HG02938 (cell line): ENCODE results near the gene ABHD14A.
A peak's percentile ranks its signal among the peaks of the same experiment; 100 is the strongest.
"Not testable (repeated sequence)": the region's sequence is repeated elsewhere in the genome, so short reads cannot be mapped to it uniquely, and the experiment has no call there.

Source experiments
- ATAC-seq: cut with Tn5 transposase; IDR thresholded peaks from one replicate; pipeline ENCODE4 v1.9.1; 2021; ENCODE audit warnings: mild to moderate bottlenecking, moderate library complexity; ENCODE audit not compliant: unreplicated experiment

The ABHD14A gene

GRCh38 chr3:51990501-51990971 lies 15.7 kb downstream of the ABHD14A start:
- not testable (repeated sequence) for ATAC-seq

DNA sequence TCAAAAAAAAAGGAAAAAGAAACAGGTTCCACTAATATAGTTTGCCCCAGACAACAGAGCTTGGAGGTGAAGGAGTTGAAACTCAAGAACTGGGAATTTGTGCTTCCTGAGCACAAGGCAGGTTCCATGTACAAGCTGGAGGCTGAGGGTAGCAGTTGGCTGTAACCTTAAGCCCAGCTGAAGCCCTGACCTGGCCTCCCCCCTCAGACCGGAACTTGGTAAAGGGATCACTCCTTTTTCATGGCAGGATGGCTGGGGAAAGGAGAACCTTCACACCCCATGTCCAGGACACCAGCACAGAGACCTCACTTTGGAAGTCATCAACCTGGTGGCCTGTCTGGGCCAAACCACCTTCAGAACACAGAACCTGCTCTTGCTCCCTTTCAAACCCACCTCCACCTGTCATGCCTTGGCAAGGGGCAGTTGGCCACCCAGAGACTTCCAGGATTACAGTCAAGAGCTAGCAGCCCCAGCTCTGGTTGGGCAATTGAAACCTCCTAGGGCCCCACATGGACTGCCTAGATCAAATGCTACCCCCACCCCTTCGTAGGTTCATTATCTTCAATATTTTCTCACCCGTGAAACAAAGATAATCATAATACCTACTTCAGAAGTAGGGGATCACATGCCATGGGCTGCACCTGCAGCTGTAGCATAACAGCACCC lies 17.3 kb downstream of the ABHD14A start:
- no peak for ATAC-seq

- not testable (repeated sequence) for ATAC-seq
Measured at GRCh38 chr3:51993657-51994056, 18.8 kb downstream of the ABHD14A start.

- ATAC-seq = no peak
Measured at GRCh38 chr3:51994530-51994929, 19.7 kb downstream of the ABHD14A start.

DNA sequence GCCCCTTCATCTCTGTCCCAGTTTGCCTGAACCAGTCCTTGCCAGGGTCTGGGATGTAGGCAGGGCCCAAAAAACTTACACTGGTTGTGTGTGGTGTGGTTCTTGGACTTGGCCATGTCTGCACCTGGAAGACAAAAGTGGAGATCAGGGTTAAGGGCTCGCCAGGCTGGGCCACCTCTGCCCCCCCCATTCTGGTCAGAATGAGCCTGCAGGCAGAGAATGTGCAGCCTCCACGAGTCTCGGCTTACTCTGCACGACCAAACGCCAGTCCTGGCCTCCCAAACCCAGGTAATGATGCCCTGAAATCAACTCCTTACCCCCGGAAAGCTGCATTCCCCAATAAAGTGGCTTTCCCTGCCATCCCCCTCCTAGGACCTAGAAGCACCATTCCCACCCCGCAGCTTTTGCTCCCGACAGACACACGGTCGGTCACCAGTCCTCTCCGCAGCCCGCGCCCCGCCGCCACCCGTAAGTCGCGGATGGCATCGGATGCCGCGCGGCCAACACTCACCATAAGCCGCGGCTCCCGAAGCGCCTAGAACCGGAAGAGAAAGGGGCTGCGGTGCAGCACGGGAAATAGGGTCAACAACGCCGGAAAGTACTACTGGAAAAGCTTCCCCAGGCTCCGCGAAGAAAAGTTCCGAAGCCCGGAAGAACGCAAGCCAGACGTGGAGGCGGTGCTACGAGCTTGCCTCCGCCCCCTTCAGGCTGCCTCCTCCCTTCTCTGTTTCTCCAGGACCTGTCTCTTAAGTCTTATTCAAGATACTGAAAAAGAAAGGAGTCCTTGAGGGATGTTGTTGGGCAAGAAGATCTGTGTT lies 20.7 kb downstream of the ABHD14A start, which contains the start of gene RPL29:
TSS of gene RPL29 (minus strand) at position 550 of the 818 bp plus-strand sequence. CDS start at position 116, 434 bp downstream.
- peak; percentile 77 for ATAC-seq

DNA sequence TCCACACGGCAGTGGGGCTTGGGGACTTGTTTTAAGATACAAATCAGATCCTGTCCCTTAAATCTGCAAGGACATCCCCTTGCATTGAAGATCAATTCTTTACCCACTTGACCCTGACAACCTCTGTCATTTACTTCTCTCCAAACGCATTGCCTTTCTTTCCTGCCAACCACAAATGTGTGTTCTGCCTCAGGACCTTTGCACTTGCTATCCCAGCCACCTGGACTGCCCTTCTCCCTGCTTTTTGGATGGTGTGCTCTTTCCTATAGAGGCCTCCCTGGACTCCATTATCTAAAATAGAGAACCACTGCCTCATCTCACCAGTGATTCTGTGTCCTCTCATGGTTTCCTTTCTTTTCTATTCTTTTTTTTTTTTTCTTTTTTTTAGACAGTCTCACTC lies 22.3 kb downstream of the ABHD14A start:
- ATAC-seq = no peak

DNA sequence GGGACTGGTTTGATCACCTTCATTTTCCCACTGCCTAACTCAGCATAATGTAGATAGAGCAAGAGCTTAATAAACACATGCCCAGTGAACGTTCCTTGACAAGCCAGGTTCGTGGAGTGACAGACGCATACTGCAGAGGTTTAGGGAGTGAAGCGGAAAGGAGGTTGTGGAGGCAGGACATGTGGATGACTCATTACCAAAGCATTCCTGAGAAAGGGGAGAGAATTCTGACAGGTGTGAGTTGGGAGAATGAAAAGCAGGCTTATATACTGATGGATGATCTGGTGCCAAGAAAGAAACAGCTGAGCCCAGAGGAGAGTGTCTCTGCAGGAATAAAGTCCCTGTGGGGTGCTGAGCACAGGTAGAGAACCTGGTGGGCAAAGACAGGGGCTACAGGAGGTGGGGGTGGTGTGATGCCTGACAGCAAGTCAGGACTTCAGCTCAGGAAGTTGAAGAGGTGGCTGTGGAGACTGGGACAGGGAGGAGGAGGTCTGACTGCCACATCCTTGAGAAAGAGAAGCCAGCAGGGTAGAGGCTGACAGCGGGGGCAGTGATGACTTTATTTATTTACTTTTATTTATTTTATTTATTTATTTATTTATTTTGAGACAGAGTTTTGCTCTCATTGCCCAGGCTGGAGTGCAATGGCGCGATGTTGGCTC lies 23.2 kb downstream of the ABHD14A start:
- ATAC-seq = no peak

- ATAC-seq = no peak
Measured at GRCh38 chr3:51998774-51999173, 23.9 kb downstream of the ABHD14A start.

- no peak for ATAC-seq
Measured at GRCh38 chr3:51999846-52000245, 25.0 kb downstream of the ABHD14A start.

- peak; percentile 84 for ATAC-seq
Measured at GRCh38 chr3:52001443-52001974, 26.6 kb downstream of the ABHD14A start.

GRCh38 chr3:52002748-52003147 lies 27.9 kb downstream of the ABHD14A start:
- no peak for ATAC-seq

- no peak for ATAC-seq
Measured at GRCh38 chr3:52004163-52004787, 29.4 kb downstream of the ABHD14A start.

GRCh38 chr3:52004906-52005395 lies 30.1 kb downstream of the ABHD14A start:
- ATAC-seq = no peak

DNA sequence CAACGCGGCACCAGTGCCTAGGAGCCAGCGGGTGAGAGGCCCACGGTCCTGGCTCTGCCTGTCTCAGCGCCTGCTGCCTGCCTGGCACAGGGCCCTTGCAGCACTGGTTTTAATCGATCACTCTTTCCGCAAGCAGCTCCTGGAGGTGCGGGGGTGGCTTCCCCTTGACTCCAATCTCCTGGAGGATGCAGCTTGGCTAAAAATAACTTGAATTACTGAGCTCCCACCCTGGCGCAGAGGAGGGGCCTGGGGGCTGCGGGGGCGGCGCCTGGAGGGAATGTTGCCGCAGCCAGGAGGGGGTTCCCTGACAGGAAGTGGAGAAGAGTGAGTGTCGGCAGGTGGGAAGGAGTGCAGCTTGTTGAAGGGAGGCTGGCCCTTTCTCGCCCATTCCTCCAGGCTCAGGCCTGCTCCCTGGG lies 30.7 kb downstream of the ABHD14A start:
- no peak for ATAC-seq

DNA sequence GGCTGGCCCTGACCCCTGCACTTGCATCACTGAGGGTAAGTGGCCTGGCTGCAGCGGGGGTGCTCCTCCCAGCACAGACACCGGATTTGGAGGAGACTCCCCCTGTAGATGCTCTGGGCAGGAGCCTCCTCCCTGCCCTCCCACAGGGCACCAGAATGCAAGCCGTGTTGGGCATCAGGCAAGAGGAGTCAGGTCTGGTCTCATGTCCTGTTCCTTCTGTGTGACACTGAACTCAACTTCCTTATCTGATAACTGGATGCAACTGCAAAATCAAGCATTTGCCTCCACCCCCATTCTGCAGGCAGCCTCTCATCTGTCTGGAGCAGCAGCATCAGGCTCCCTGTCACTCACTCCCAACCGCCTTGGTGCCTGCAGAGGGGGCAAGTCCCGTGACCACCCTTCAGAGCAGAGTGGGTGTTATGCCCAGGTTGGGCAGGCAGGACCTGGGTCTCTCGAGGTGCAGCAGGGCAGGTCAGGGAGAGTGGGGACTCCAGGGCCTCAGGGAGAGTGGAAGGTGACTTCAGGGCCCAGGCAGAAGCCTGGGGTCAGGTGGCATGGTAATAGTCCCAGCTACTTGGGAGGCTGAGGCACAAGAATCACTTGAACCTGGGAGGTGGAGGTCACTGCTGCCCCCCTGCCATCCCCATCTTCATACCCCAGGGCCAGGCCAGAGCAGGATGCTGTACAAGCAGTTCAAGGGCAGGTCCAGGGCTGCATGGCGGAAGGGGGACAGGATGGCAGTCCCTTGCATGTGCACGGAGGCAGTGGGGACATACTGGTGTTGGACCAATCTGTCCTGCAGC lies 31.4 kb downstream of the ABHD14A start:
- no peak for ATAC-seq

DNA sequence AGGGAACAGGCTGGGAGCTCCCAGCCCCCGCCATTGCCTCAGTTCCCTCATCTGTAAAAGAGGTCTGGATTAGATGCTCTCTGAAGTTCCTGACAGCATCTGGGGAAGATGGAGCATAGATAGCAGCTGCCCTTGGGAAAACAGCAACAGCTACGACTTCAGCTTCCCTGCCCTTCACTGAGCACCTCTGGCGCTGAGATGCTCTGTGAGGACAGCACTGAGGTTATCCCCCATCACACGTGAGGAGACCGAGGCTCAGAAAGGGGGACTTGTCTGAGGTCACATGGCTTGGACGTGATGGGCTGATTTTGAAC lies 31.9 kb downstream of the ABHD14A start:
- no peak for ATAC-seq

DNA sequence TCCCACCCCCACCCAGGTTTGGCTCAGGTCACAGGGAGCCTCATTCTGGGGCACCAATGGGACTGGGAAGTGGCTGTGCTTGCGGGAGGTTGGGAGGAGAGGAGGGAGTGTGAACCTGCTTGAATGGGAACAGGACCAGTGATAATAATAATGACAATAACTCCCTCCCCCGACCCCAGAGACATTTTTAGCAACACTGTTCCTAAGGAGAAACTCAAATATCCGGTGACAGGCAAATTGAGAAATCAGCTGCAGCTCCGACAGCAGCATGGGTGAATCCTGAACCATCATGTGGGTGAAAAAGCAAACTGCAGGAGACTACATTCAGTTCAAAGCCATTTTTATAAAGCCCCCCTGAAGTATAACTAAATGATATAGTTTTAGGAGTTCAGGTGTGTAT lies 32.4 kb downstream of the ABHD14A start:
- no peak for ATAC-seq

- ATAC-seq = no peak
Measured at GRCh38 chr3:52010431-52010830, 35.6 kb downstream of the ABHD14A start.

DNA sequence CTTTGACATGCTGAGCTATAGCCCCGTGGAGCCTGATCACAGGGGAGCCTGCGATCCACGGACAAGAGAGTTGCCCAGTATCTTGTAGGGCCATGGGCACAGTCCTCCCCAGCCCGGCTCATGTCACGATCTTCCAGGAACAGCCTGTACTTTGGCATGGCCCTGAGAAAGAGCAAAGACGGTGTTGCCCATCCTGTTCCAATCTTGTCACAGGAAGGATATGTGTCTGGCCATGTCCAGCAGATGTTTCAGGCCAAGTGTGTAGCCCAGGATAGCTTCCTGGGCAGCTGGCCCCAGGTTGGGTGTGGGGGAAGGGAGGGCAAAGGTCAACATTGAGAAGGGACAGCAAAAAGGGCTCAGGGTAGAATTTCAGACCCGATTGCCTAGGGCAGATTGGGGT lies 37.8 kb downstream of the ABHD14A start:
- ATAC-seq = no peak
